ENCODE results near the gene MAP7D1. TPM values are rescaled to one million over a fixed set of nuclear protein-coding genes. Genes with fewer than 3 reads are reported as not detected.
A peak's percentile ranks its signal among the peaks of the same experiment; 100 is the strongest.

The MAP7D1 gene
- total and polyA plus RNA-seq, 2 experiments from 2014 or later: 35.8 to 224 TPM

GRCh38 chr1:36222481-36223380, 66.8 kb downstream of the MAP7D1 start:
- H3K4me1 ChIP-seq (ENCODE audit: insufficient read depth): peaks cover 17% of the 10 kb centered on the region
- peak overlapping the region; percentile 88 for H3K4me2 ChIP-seq (ENCODE audit: unreplicated experiment)
- H3K27me3 ChIP-seq (replicated peaks; ENCODE audit: insufficient read depth): no peaks in the 10 kb centered on the region
- peaks cover 11% of the 10 kb centered on the region; the same call in 1 of the 2 replicates for H4K20me1 ChIP-seq (ENCODE audit: insufficient read depth)
- peaks cover 31% of the 10 kb centered on the region for H3K79me2 ChIP-seq (ENCODE audit: insufficient read depth)
- peak overlapping the region; percentile 83 for H3K4me3 ChIP-seq
- 85 to 86% methylated on average over 33 of the region's 33 CpGs for WGBS, 2 experiments (ENCODE audit: low coverage in 1 of 2, low lambda C conversion rate in 2 of 2, missing lambda C conversion rate in 2 of 2)
- H3K36me3 ChIP-seq (ENCODE audit: low read depth): no peaks in the 10 kb centered on the region
- H3K9ac ChIP-seq: peak overlapping the region; percentile 97
- no peak for DNase-seq
- H3K9me2 ChIP-seq (ENCODE audit: insufficient read depth): no peaks in the 10 kb centered on the region
- TF ChIP-seq EZH2phosphoT487 (IDR thresholded peaks at IDR 0.05; ENCODE audit: insufficient read depth, low read depth) (no peak), EZH2 (IDR thresholded peaks at IDR 0.05; ENCODE audit: insufficient read depth, poor library complexity, severe bottlenecking) (no peak)
- peak overlapping the region; percentile 88 for H2AFZ ChIP-seq
- in situ Hi-C loops (cut with MboI): no loop called here
- H3F3A ChIP-seq (ENCODE audit: insufficient read depth): peaks cover 32% of the 10 kb centered on the region
- no peaks in the 10 kb centered on the region for H3K9me3 ChIP-seq (ENCODE audit: low read depth)
- H3K27ac ChIP-seq: peak overlapping the region; percentile 99

GRCh38 chr1:36223381-36223995, 67.5 kb downstream of the MAP7D1 start:
- Histone ChIP-seq H3K27ac (peak overlapping the region; percentile 99), H3K27me3 (replicated peaks; ENCODE audit: insufficient read depth) (no peaks in the 10 kb centered on the region), H3K4me3 (peak overlapping the region; percentile 83), H4K20me1 (ENCODE audit: insufficient read depth) (peaks cover 11% of the 10 kb centered on the region; the same call in 1 of the 2 replicates), H3K79me2 (ENCODE audit: insufficient read depth) (peaks cover 39% of the 10 kb centered on the region), H2AFZ (peak overlapping the region; percentile 88), H3K36me3 (ENCODE audit: low read depth) (no peaks in the 10 kb centered on the region), H3F3A (ENCODE audit: insufficient read depth) (peaks cover 30% of the 10 kb centered on the region), H3K9me3 (ENCODE audit: low read depth) (no peaks in the 10 kb centered on the region), H3K4me2 (ENCODE audit: unreplicated experiment) (peak overlapping the region; percentile 88), H3K9ac (peak overlapping the region; percentile 97), H3K9me2 (ENCODE audit: insufficient read depth) (no peaks in the 10 kb centered on the region), H3K4me1 (ENCODE audit: insufficient read depth) (peaks cover 17% of the 10 kb centered on the region)
- DNase-seq: peak; percentile 79
- 7 to 9% methylated on average over 16 of the region's 16 CpGs for WGBS, 2 experiments (ENCODE audit: low coverage in 1 of 2, low lambda C conversion rate in 2 of 2, missing lambda C conversion rate in 2 of 2)
- TF ChIP-seq EZH2 (IDR thresholded peaks at IDR 0.05; ENCODE audit: insufficient read depth, poor library complexity, severe bottlenecking): no peak
- no peak for TF ChIP-seq EZH2phosphoT487 (IDR thresholded peaks at IDR 0.05; ENCODE audit: insufficient read depth, low read depth)
- in situ Hi-C loops (cut with MboI): no loop called here

DNA sequence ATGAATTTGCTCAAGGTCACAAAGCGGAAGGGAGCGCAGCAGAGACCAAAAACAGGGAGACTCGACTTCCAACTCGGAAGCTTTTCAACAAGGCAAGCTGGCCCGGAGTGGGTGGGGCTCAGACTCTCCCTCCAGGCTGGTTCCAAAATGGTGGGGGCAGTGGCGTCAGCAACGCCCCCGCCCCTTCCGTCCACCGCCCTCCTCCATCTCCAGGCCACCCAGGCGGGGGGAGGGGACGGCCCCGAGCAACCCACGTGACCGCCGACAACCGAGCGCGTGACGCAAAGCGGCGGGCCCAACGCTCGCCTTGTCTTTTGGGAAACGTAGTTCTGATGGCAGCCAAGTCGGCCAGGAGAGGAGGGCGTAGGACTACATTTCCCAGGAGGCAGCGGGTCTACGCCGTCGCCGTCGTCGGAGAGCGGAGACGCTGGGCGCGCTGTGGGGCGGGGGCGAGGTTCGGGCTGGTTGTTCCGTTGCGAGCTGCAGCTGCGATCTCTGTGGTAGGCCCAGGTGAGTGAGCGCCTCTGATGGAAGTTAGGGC, 68.1 kb downstream of the MAP7D1 start, which contains the start of gene THRAP3:
TSS of gene THRAP3 (plus strand) at position 448 of the 541 bp plus-strand sequence. CDS start 58,121 bp downstream, outside the sequence.
- peak within 1 kb of the TSS; percentile 97 for H3K4me2 ChIP-seq (ENCODE audit: unreplicated experiment)
- H3F3A ChIP-seq (ENCODE audit: insufficient read depth): peaks cover 30% of the 10 kb centered on the region
- H4K20me1 ChIP-seq (ENCODE audit: insufficient read depth): peaks cover 11% of the 10 kb centered on the region; the same call in 1 of the 2 replicates
- H2AFZ ChIP-seq: peak within 1 kb of the TSS; percentile 88
- TF ChIP-seq EZH2 (IDR thresholded peaks at IDR 0.05; ENCODE audit: insufficient read depth, poor library complexity, severe bottlenecking) (no peak), EZH2phosphoT487 (IDR thresholded peaks at IDR 0.05; ENCODE audit: insufficient read depth, low read depth) (no peak)
- H3K79me2 ChIP-seq (ENCODE audit: insufficient read depth): peaks cover 44% of the 10 kb centered on the region
- no peaks in the 10 kb centered on the region for H3K27me3 ChIP-seq (replicated peaks; ENCODE audit: insufficient read depth)
- peaks cover 17% of the 10 kb centered on the region for H3K4me1 ChIP-seq (ENCODE audit: insufficient read depth)
- no peaks in the 10 kb centered on the region for H3K9me3 ChIP-seq (ENCODE audit: low read depth)
- peak within 1 kb of the TSS; percentile 98 for H3K4me3 ChIP-seq
- H3K36me3 ChIP-seq (ENCODE audit: low read depth): no peaks in the 10 kb centered on the region
- 1% methylated on average over 38 to 45 of the region's 45 CpGs for WGBS, 2 experiments (ENCODE audit: low coverage in 1 of 2, low lambda C conversion rate in 2 of 2, missing lambda C conversion rate in 2 of 2)
- in situ Hi-C loops (cut with MboI): no loop called here
- H3K9me2 ChIP-seq (ENCODE audit: insufficient read depth): no peaks in the 10 kb centered on the region
- peak within 1 kb of the TSS; percentile 97 for H3K9ac ChIP-seq
- DNase-seq: peak; percentile 100
- peak within 1 kb of the TSS; percentile 99 for H3K27ac ChIP-seq

Data from GM23248 (cell line).